ENCODE measurements around the gene NOP9.
A peak's percentile ranks its signal among the peaks of the same experiment; 100 is the strongest.

NOP9 gene, protein sequence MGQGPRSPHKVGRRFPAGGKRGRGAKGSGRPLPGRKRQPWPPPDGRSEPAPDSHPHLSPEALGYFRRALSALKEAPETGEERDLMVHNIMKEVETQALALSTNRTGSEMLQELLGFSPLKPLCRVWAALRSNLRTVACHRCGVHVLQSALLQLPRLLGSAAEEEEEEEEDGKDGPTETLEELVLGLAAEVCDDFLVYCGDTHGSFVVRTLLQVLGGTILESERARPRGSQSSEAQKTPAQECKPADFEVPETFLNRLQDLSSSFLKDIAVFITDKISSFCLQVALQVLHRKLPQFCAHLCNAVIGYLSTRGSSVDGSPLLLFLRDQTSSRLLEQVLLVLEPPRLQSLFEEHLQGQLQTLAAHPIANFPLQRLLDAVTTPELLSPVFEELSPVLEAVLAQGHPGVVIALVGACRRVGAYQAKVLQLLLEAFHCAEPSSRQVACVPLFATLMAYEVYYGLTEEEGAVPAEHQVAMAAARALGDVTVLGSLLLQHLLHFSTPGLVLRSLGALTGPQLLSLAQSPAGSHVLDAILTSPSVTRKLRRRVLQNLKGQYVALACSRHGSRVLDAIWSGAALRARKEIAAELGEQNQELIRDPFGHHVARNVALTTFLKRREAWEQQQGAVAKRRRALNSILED

DNA sequence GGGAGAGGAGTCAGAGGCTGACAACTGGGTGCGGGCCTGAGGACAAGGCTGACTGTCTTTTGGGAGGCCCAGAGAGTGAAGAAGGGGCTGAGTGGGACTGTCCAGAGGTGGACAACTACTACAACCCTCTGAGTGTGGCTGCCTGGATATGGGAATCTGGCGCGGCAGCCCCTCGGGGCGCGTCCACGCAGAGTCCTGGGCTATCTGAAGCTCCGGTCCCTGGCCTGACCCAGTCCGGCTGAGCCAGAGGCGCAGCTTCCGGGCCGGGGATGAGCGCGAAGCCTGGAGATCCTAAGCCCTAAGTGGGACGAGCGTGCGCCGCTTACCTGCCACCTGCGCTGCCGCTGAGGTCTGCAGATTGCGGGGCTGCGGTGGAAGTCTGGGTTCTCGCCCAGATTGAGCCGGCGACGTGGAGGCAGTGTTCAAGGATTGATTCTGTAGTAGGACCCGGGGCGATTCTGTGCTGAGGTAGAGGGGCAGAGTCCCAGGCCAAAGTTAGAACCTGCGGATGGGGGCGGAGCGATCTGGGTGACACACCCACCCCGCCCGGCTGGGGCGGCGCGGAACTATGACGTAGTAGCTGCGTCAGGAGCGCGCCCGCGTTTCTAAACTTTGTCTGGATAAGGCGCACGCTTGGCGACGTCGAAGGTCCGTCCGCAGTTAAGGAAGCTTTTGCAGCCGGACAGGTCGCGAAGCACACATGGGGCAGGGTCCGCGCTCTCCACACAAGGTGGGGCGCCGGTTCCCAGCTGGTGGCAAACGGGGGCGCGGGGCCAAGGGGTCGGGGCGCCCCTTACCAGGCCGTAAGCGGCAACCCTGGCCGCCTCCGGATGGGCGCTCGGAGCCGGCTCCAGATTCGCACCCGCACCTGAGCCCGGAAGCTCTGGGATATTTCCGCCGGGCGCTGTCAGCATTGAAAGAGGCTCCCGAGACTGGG is at the start of gene NOP9, which contains the start of gene DHRS1:
NOP9 (plus strand) TSS at position 596 of the 937 bp plus-strand sequence; CDS start at position 701, 105 bp downstream.
DHRS1 (minus strand) TSS at position 526 of the 937 bp plus-strand sequence. CDS start 674 bp downstream, outside the sequence.
- TF ChIP-seq ZNF274 (IDR thresholded peaks at IDR 0.05; ENCODE audit: low read depth, low read length): no peak
- H3K4me3 ChIP-seq (ENCODE audit: low read length): peak within 1 kb of the TSS; percentile 96

DNA sequence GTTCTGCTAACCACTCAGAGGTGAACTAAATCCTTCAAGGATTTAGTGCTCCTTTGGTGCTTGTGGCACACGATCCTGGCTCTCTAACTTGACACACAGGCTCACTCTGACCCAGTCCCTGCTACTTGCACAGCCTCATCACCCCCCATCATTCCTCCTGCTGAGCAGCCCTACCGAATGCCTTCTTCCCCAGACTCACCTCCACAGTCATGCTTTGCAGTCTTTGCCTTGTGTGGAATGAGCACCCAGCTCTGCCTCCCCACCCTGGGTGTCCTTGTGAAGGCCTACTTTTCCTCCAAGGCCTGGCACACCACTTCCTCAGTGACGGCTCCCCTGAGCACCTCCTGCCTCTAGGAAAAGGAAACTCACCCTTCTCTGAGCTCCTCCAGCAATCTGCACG is 49.3 kb upstream of the NOP9 start:
- TF ChIP-seq ZNF274 (IDR thresholded peaks at IDR 0.05; ENCODE audit: low read depth, low read length): no peak
- H3K4me3 ChIP-seq (ENCODE audit: low read length): no peak overlapping the region

DNA sequence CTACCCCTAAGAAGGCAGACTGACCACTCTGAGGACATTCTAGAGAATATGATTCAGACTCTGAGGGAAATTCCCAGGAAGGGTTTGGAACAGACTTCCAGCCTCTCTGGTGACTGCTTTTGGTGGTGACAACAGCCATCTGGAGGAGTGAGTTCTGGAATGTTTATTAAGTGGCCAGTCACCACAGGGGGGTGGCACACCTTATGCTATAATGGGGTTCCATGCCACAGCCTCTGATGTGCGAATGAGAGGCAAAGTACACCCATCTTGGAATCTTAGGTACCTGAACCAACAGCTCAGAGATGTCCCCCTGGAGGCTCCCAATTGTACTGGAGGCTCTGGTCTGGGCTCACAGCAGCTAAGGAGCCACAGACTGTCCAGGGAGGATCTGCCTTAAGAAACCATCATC is 47.8 kb upstream of the NOP9 start:
- no peak overlapping the region for H3K4me3 ChIP-seq (ENCODE audit: low read length)
- TF ChIP-seq ZNF274 (IDR thresholded peaks at IDR 0.05; ENCODE audit: low read depth, low read length): no peak

DNA sequence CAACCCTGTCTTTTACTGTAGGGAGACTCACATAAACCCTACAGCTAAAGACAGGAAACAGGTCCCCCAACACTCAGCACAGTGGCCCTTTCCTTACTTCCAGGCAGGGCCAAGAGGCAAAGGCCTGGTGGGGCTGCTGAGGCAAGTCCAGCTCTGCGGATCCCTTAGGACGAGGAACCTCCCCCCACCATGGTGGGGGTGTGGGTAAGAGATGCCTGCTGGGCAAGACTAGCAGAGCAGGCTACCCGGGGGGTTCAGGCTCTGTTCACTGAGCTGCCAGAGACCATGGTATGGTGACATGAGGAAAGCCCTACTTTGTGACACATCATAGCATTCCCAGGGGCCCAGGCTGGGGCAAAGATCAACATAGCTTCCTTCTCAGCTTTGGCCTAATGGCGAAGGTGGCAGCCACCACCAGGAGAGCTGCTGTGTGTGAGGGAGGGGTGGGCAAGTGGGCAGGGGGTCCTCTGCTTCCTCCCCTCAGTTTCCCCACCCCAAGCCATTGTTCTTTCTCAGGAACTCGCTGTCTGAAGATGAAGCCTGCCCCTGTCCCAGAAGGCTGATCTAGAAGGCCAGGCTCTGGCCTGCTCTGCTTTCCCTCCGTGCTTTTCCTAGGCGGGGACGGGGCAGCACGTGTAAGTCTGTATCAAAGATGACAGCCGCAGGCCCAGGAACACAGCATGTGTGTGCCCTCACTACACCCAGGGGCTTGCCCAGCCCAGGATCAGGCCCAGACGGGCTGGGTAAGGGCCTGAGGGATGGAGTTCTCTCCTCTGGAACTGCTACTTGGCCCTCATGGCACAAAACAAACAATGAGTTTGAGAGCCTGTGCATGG is 47.1 kb upstream of the NOP9 start:
- no peak for TF ChIP-seq ZNF274 (IDR thresholded peaks at IDR 0.05; ENCODE audit: low read depth, low read length)
- no peak overlapping the region for H3K4me3 ChIP-seq (ENCODE audit: low read length)

DNA sequence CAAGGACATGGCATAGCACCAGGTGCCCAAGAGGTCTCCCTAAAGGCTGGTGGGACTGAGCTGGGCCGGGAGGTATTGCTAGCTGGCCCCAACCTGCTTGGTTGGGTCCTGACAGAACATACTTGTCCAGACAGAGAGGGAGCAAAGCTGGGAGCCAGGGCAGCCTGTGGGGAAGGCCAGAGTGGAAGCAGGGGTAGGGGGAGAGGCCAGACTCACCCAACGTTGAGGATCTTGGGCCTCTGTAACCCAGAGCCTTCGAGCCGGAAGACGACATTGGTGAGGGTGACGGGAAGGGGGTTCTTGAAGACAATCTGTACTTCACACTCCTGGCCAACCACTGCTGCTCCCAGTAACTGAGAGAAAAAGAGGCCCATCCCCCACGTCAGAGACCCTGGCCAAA is 45.7 kb upstream of the NOP9 start:
- no peak overlapping the region for H3K4me3 ChIP-seq (ENCODE audit: low read length)
- no peak for TF ChIP-seq ZNF274 (IDR thresholded peaks at IDR 0.05; ENCODE audit: low read depth, low read length)

DNA sequence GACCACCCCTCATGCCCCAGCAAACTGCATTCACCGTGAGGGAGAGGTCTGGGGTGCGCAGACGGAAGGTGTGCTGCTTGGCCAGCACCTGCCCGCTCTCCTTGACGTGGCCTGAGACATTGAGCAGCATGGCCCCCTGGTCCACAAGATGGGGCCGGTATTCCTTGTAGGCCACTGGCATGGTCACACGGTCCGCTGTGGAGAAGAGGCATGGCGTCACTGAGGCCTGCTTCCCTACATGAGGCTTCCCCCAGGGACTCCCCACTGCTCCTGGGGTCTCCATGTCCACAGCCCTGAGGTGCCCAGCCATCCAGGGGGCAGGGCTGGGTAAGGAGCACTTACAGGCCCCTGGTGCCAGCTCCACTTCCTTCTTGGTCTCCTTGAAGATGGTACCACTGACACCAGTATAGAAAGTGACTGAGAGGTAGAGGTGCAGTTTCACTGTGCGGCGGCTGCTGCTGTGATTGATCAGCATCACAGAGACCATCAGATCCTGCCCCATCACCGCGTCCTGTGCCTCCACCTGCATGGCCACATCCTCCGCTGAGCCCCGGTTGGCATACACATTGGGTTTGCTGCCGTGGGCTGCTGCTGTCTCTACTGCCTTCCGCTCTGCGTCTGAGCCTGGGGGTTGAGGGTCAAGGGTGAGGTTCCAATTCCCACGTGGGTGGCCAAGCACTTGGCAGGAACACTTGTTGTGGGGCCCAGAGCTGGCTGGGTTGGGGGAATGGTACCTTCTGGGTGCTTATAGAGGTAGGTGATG is 44.8 kb upstream of the NOP9 start:
- TF ChIP-seq ZNF274 (IDR thresholded peaks at IDR 0.05; ENCODE audit: low read depth, low read length): no peak
- no peak overlapping the region for H3K4me3 ChIP-seq (ENCODE audit: low read length)

DNA sequence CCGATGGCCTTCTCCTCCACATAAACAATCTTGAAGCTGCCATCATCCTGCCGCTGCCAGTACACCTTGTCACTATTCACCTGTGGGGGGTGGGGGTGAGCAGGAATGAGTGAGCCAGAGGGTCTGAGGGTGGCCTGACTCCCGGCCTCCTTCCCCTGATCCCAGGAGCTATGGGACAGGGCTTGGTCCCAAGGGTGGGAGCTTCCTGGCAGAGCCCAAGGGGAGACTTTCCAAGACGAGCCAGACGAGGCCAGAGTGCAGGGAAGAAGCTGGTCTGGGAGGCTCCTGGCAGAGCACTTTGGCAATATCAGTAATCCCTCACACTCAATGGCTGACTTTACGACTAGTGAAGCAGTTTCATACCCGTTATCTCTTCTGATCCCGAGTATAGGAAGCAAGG is 44.2 kb upstream of the NOP9 start:
- no peak overlapping the region for H3K4me3 ChIP-seq (ENCODE audit: low read length)
- no peak for TF ChIP-seq ZNF274 (IDR thresholded peaks at IDR 0.05; ENCODE audit: low read depth, low read length)

DNA sequence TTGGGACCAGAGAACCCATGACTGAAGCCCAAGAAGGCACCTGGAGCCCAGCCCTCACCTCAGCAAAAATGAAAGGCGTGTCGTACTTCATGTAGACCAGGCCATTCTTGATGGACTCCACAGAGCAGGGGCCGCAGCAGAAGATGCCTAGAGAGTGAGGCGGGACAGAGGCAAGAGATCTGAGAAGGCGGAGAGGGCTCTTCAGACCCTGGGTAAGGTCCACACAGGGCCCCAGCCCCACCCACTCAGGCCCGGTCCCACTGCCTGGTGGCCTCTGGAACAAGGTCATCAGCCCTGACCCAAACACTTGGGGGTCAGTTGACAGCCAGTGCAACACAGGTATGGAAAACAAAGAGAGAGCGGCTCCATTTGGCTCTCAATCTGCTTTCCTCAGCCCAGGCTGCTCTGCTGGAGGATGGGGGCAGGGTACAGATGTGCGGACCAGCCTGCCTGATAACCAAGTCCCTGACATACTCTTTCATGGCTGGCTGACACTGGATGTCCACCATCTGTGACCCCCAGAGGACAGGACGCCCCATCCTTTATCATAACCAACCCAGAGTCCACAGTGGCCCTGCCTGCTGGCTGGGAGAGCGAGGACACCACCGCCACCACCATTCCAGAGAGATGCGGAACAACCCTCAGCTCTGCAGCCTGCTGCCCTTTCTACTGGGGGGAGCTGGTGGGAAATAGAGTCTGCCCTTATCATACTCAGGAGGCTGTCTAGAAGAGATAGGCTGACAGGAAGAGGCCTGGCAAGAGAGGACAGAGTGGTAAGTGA is 43.5 kb upstream of the NOP9 start:
- TF ChIP-seq ZNF274 (IDR thresholded peaks at IDR 0.05; ENCODE audit: low read depth, low read length): no peak
- H3K4me3 ChIP-seq (ENCODE audit: low read length): no peak overlapping the region

DNA sequence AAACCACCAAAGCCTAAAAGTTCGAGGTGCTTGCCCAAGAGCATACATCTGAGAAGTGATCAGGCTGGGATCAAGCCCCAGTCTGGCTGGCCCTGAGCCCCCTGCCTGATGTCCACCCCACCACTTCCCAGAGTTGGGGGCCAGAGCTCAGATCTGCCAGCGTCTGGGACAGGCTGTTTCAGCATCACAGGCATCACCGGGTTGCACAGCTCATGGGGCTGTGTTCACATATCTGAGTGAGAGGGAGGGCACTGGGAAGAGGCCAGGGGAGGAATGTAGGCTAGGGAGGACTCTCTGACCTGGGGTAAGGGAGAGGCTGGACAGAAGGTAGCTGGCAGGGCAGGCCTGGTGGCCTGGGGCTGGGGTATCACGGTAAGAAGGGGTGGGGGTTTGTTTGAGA is 42.7 kb upstream of the NOP9 start:
- H3K4me3 ChIP-seq (ENCODE audit: low read length): no peak overlapping the region
- no peak for TF ChIP-seq ZNF274 (IDR thresholded peaks at IDR 0.05; ENCODE audit: low read depth, low read length)

DNA sequence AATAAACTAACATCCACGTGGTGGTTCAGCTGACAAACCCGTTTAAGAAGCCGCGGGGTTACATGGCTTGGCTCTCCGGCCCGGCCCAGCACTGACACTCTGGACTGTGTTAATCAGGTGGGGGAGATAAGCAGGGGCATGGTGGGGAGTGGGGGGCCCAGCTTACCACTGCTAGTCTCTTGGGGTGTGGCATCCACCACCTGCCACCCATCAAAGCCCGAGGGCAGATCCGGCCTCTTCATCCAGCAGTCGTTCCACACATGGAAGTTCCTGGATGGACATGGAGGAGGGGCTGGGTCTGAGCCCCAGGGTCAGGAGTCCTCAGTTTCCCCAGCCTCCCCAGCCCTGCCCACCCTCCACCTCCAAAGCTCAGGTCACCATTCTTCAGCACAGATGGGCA is 41.5 kb upstream of the NOP9 start:
- no peak for TF ChIP-seq ZNF274 (IDR thresholded peaks at IDR 0.05; ENCODE audit: low read depth, low read length)

DNA sequence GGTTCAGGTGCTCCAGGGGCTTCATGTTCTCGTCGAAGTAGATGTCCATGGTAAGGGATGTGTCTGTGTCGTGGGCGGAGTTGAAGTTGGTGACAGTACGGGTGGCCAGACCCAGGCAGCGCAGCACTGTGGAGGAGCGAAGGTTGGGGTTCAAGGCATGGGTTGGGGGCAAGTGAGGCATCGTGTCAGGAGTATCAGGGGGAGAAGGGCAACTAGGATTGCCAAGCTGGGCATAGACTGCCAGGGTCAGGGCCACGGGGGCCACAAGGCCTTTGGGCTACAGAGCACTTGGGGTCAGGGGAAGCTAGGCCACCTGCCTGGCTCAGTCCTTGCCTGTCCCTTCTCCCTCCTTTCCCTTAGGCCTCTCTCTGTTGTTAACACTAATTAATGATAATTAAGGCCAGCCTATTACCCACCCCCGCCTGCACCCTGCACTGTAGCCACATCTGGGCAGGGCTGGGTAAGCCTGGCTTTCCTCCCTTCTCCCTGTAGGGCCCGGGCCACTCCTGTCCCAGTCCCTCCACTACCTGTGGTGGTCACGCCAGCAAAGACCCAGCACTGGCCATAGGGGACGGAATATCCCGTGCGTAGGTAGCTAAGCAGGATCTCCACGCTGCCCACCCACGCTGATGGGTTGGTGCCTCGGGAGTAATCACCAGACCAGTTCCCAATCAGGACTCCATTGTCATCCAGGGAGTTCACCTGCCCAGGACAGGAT is 40.9 kb upstream of the NOP9 start:
- no peak overlapping the region for H3K4me3 ChIP-seq (ENCODE audit: low read length)
- no peak for TF ChIP-seq ZNF274 (IDR thresholded peaks at IDR 0.05; ENCODE audit: low read depth, low read length)

More for the DNA sequence above, 41.5 kb upstream of the NOP9 start:
- no peak overlapping the region for H3K4me3 ChIP-seq (ENCODE audit: low read length)

Data from GM08714 (cell line).